A549 treated with AZD2906 at 1 μM for 4 hours (cell line): ENCODE results near the gene OR56A4. TPM values are rescaled to one million over a fixed set of nuclear protein-coding genes. Genes with fewer than 3 reads are reported as not detected.

Experiments used
- total RNA-seq: library from RNA; stranded (reverse); fragments of 200-300 nt; extraction: Qiagen RNA extraction; gene quantifications from 5 replicates; pipeline ENCODE4 v1.2.3, GENCODE V29; 2022

Gene OR56A4
- total RNA-seq: not detected in 5 replicates

GRCh38 chr11:6006846-6007245 lies at the start of gene OR56A4:
Gene OR56A4 (minus strand): TSS chr11:6006946. CDS start chr11:6002992, 3,954 bp downstream.

GRCh38 chr11:6030708-6031405 lies 24.1 kb upstream of the OR56A4 start, which contains the start of gene OR56A1:
Gene OR56A1 (minus strand): TSS chr11:6030758. CDS start chr11:6027692, 3,066 bp downstream.

GRCh38 chr11:5986885-5987284 lies 19.9 kb downstream of the OR56A4 start, which contains the start of gene OR52L1:
Gene OR52L1 (minus strand): TSS chr11:5986985. CDS start chr11:5986930, 55 bp downstream.

GRCh38 chr11:5968394-5968793 lies 38.4 kb downstream of the OR56A4 start, which contains the start of gene OR56A5:
Gene OR56A5 (minus strand): TSS chr11:5968494. CDS start chr11:5968494, 0 bp downstream.

Other genes with a start within 250 kb of the OR56A4 start
- not detected in 5 replicates for gene OR52N5, start 223.6 kb downstream of the OR56A4 start, total RNA-seq
- gene OR52N1, start 215.7 kb downstream of the OR56A4 start, total RNA-seq: not detected in 5 replicates
- not detected in 5 replicates for gene OR52N2, start 198.0 kb downstream of the OR56A4 start, total RNA-seq
- not detected in 5 replicates for gene OR52E6, start 165.0 kb downstream of the OR56A4 start, total RNA-seq
- gene OR52E8, start 149.3 kb downstream of the OR56A4 start, total RNA-seq: not detected in 5 replicates
- not detected in 5 replicates for gene OR52E4, start 126.3 kb downstream of the OR56A4 start, total RNA-seq
- gene OR52E5, start 113.7 kb downstream of the OR56A4 start, total RNA-seq: not detected in 5 replicates
- gene OR56A3, start 64.7 kb downstream of the OR56A4 start, total RNA-seq: not detected in 5 replicates
- gene OR56A5, start 38.5 kb downstream of the OR56A4 start, total RNA-seq: not detected in 5 replicates
- gene OR52L1, start 20.0 kb downstream of the OR56A4 start, total RNA-seq: not detected in 5 replicates
- not detected in 5 replicates for gene OR56A1, start 23.8 kb upstream of the OR56A4 start, total RNA-seq
- not detected in 5 replicates for gene OR56B4, start 100.7 kb upstream of the OR56A4 start, total RNA-seq
- gene OR52B2, start 163.4 kb upstream of the OR56A4 start, total RNA-seq: not detected in 5 replicates
- gene OR52W1, start 192.3 kb upstream of the OR56A4 start, total RNA-seq: not detected in 5 replicates
- not detected in 5 replicates for gene C11orf42, start 198.6 kb upstream of the OR56A4 start, total RNA-seq
- gene FHIP1B, start 227.7 kb upstream of the OR56A4 start, total RNA-seq: 11.6 to 19.5 TPM (median 16.9 TPM) in 5 replicates
- 0.03 to 0.08 TPM (median 0.06 TPM) in 3 of 5 replicates, not detected in the others for gene CNGA4, start 232.1 kb upstream of the OR56A4 start, total RNA-seq